Measurements from ENCODE around the gene MCTP1.

MCTP1 gene

DNA sequence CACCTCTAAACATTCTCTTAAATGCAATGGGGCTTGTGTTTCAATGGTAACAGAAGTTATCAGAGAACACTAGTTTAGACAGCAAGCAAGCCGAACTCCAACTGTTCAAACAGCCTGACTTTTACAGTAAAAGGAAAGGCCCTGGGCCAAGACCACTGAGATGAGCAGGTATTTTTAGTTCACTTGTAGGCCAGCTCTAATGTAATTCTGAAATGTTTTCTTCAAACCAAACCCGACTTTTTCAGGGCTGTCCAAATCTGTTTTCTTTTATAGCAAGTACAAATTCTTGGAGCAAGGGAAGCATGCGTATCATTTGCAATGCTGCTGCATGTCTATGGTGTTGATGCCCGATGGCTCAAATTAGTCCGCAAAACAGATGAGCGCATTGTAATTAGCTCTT lies 473.6 kb downstream of the MCTP1 start:
- no peaks in the 10 kb centered on the region for H3K9me2 ChIP-seq (replicated peaks; ENCODE audit: insufficient read depth, low read length)
- H2AFZ ChIP-seq (ENCODE audit: low read length): no peak overlapping the region
- TF ChIP-seq EZH2 (optimal IDR thresholded peaks at IDR 0.05; ENCODE audit: low read depth, low read length) (no peak), EZH2phosphoT487 (IDR thresholded peaks at IDR 0.05; ENCODE audit: low read length) (no peak)
- TF ChIP-seq, protein P1, sequence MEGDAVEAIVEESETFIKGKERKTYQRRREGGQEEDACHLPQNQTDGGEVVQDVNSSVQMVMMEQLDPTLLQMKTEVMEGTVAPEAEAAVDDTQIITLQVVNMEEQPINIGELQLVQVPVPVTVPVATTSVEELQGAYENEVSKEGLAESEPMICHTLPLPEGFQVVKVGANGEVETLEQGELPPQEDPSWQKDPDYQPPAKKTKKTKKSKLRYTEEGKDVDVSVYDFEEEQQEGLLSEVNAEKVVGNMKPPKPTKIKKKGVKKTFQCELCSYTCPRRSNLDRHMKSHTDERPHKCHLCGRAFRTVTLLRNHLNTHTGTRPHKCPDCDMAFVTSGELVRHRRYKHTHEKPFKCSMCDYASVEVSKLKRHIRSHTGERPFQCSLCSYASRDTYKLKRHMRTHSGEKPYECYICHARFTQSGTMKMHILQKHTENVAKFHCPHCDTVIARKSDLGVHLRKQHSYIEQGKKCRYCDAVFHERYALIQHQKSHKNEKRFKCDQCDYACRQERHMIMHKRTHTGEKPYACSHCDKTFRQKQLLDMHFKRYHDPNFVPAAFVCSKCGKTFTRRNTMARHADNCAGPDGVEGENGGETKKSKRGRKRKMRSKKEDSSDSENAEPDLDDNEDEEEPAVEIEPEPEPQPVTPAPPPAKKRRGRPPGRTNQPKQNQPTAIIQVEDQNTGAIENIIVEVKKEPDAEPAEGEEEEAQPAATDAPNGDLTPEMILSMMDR (IDR thresholded peaks at IDR 0.05; ENCODE audit: low read length): no peak
- no peaks in the 10 kb centered on the region for H3K4me1 ChIP-seq (ENCODE audit: low read length)
- H3K9me3 ChIP-seq (replicated peaks; ENCODE audit: insufficient read depth, low read length): no peaks in the 10 kb centered on the region
- H3F3A ChIP-seq (ENCODE audit: insufficient read depth, low read length): no peaks in the 10 kb centered on the region
- no peak overlapping the region for H3K27ac ChIP-seq (ENCODE audit: low read length)
- H3K79me2 ChIP-seq (ENCODE audit: low read length): no peaks in the 10 kb centered on the region
- no peaks in the 10 kb centered on the region for H3K36me3 ChIP-seq (replicated peaks; ENCODE audit: insufficient read depth, low read length)
- no peak overlapping the region for H3K4me3 ChIP-seq (ENCODE audit: low read length)
- H3K9ac ChIP-seq (ENCODE audit: low read length): no peak overlapping the region
- DNase-seq: no peak
- H3K4me2 ChIP-seq (ENCODE audit: low read depth, low read length): no peak overlapping the region
- H4K20me1 ChIP-seq (ENCODE audit: insufficient read depth, low read length): no peaks in the 10 kb centered on the region
- no peaks in the 10 kb centered on the region for H3K27me3 ChIP-seq (replicated peaks; ENCODE audit: insufficient read depth, low read length)

DNA sequence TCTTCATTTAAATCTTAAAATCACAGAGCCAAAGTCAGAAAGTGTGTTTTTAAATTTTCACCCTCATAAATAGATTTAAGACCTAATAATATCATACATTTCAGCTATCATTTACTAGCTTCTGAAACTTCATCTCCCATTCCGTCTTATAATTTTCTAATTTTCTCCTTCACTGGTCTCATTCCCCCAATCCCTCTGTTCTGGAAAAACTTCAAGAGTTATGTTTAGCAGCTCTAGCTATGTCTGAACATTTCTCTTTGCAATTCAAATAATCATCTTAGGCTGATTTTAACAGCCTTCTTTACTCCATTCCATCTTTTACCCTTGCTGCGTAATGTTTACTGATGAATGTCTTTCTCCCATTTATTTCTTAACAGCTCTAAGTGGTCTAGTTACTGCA lies 474.0 kb downstream of the MCTP1 start:
- Histone ChIP-seq H4K20me1 (ENCODE audit: insufficient read depth, low read length) (no peaks in the 10 kb centered on the region), H3K27me3 (replicated peaks; ENCODE audit: insufficient read depth, low read length) (no peaks in the 10 kb centered on the region), H3K79me2 (ENCODE audit: low read length) (no peaks in the 10 kb centered on the region), H3K36me3 (replicated peaks; ENCODE audit: insufficient read depth, low read length) (no peaks in the 10 kb centered on the region), H3K9me2 (replicated peaks; ENCODE audit: insufficient read depth, low read length) (no peaks in the 10 kb centered on the region), H3K9ac (ENCODE audit: low read length) (no peak overlapping the region), H3K4me2 (ENCODE audit: low read depth, low read length) (no peak overlapping the region), H3F3A (ENCODE audit: insufficient read depth, low read length) (no peaks in the 10 kb centered on the region), H3K9me3 (replicated peaks; ENCODE audit: insufficient read depth, low read length) (no peaks in the 10 kb centered on the region), H3K27ac (ENCODE audit: low read length) (no peak overlapping the region), H2AFZ (ENCODE audit: low read length) (no peak overlapping the region), H3K4me1 (ENCODE audit: low read length) (no peaks in the 10 kb centered on the region), H3K4me3 (ENCODE audit: low read length) (no peak overlapping the region)
- no peak for DNase-seq
- no peak for TF ChIP-seq EZH2 (optimal IDR thresholded peaks at IDR 0.05; ENCODE audit: low read depth, low read length)
- TF ChIP-seq, protein P1 (IDR thresholded peaks at IDR 0.05; ENCODE audit: low read length): no peak
- no peak for TF ChIP-seq EZH2phosphoT487 (IDR thresholded peaks at IDR 0.05; ENCODE audit: low read length)

DNA sequence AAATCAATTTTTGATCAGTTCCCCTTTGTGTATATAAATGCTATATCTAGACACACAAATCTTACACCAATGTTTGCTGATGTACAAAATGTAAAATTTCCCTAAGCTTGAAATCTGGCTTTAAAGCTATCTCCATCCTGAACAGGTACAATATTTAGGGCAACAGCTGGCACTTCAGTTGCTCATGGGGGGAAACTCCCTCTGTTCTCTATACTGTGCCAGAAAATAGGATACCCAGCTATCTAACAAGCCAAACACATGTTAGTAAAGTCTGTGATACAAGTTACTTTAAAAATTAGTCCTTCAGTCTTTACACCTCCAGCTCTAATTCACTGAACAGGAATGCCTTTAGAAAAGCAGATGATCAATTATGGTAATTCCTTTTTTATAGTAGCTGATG lies 474.6 kb downstream of the MCTP1 start:
- no peak overlapping the region for H3K4me2 ChIP-seq (ENCODE audit: low read depth, low read length)
- no peak overlapping the region for H3K27ac ChIP-seq (ENCODE audit: low read length)
- TF ChIP-seq EZH2phosphoT487 (IDR thresholded peaks at IDR 0.05; ENCODE audit: low read length) (no peak), EZH2 (optimal IDR thresholded peaks at IDR 0.05; ENCODE audit: low read depth, low read length) (no peak)
- TF ChIP-seq, protein P1 (IDR thresholded peaks at IDR 0.05; ENCODE audit: low read length): no peak
- H3K9me2 ChIP-seq (replicated peaks; ENCODE audit: insufficient read depth, low read length): no peaks in the 10 kb centered on the region
- H3K4me3 ChIP-seq (ENCODE audit: low read length): no peak overlapping the region
- DNase-seq: no peak
- H2AFZ ChIP-seq (ENCODE audit: low read length): no peak overlapping the region
- H3K27me3 ChIP-seq (replicated peaks; ENCODE audit: insufficient read depth, low read length): no peaks in the 10 kb centered on the region
- no peaks in the 10 kb centered on the region for H4K20me1 ChIP-seq (ENCODE audit: insufficient read depth, low read length)
- no peaks in the 10 kb centered on the region for H3K79me2 ChIP-seq (ENCODE audit: low read length)
- no peaks in the 10 kb centered on the region for H3K9me3 ChIP-seq (replicated peaks; ENCODE audit: insufficient read depth, low read length)
- H3K36me3 ChIP-seq (replicated peaks; ENCODE audit: insufficient read depth, low read length): no peaks in the 10 kb centered on the region
- no peak overlapping the region for H3K9ac ChIP-seq (ENCODE audit: low read length)
- H3F3A ChIP-seq (ENCODE audit: insufficient read depth, low read length): no peaks in the 10 kb centered on the region
- no peaks in the 10 kb centered on the region for H3K4me1 ChIP-seq (ENCODE audit: low read length)

All from MM.1S (cell line).